WERI-Rb-1 (cell line): ENCODE data around the gene LCTL.

Source experiments
- DNase-seq: peaks from one replicate; pipeline ENCODE4 v3.0.0-alpha.2; 2020
- H3K27ac ChIP-seq: fragments of 250-450 bp; sonication (Bioruptor Pico); 2 replicates; pipeline ENCODE4 v1.5.1; 2020; ENCODE audit warnings: mild to moderate bottlenecking, moderate library complexity
- H3K27me3 ChIP-seq: fragments of 250-450 bp; sonication (Bioruptor Pico); 2 replicates; pipeline ENCODE4 v1.5.1; 2021; ENCODE audit warnings: mild to moderate bottlenecking, low read depth, moderate library complexity; ENCODE audit not compliant: insufficient read depth, severe bottlenecking
- H3K36me3 ChIP-seq: fragments of 250-450 bp; sonication (Bioruptor Pico); 2 replicates; pipeline ENCODE4 v1.5.1; 2020; ENCODE audit warnings: mild to moderate bottlenecking, moderate library complexity
- H3K4me3 ChIP-seq: 2 replicates; pipeline ENCODE4 v1.5.1; 2011; ENCODE audit warnings: low read depth, mild to moderate bottlenecking, control low read depth, low read length
- H3K9me3 ChIP-seq: fragments of 250-450 bp; sonication (Bioruptor Pico); 2 replicates; pipeline ENCODE4 v1.5.1; 2021; ENCODE audit warnings: mild to moderate bottlenecking, moderate library complexity; ENCODE audit not compliant: severe bottlenecking
- TF ChIP-seq, protein P1 (sequence below): IDR thresholded peaks from 2 replicates; pipeline ENCODE4 v1.5.1; 2011; ENCODE audit warnings: low read depth, mild to moderate bottlenecking, control low read depth, inconsistent platforms, low read length

Gene LCTL

DNA sequence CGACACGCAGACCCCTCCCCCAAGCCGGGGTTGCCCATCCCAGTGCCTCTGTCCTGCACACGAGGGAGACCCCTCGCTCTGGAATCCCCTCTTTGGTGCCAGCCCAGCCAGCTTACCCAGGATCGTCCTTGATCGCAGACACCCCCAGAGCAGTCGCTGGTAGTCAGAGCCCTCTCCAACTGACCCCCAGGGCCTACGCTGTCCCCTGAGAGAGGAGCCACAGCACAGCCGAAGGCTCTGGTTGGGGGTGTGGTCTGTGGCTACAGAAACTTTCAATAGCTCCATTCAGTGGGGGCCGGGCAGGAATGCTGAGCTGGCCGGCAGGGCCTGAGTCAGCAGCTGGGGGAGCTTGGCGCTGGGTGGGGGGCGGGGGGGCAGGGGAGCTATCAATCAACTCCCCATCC, at the start of gene LCTL:
LCTL (minus strand) TSS at position 258 of the 404 bp plus-strand sequence. CDS start 633 bp downstream, outside the sequence.
- H3K27me3 ChIP-seq: no peaks in the 10 kb centered on the region
- TF ChIP-seq, protein P1, sequence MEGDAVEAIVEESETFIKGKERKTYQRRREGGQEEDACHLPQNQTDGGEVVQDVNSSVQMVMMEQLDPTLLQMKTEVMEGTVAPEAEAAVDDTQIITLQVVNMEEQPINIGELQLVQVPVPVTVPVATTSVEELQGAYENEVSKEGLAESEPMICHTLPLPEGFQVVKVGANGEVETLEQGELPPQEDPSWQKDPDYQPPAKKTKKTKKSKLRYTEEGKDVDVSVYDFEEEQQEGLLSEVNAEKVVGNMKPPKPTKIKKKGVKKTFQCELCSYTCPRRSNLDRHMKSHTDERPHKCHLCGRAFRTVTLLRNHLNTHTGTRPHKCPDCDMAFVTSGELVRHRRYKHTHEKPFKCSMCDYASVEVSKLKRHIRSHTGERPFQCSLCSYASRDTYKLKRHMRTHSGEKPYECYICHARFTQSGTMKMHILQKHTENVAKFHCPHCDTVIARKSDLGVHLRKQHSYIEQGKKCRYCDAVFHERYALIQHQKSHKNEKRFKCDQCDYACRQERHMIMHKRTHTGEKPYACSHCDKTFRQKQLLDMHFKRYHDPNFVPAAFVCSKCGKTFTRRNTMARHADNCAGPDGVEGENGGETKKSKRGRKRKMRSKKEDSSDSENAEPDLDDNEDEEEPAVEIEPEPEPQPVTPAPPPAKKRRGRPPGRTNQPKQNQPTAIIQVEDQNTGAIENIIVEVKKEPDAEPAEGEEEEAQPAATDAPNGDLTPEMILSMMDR: no peak
- no peak within 1 kb of the TSS for H3K27ac ChIP-seq
- H3K4me3 ChIP-seq: no peak within 1 kb of the TSS
- DNase-seq: no peak
- no peaks in the 10 kb centered on the region for H3K9me3 ChIP-seq
- H3K36me3 ChIP-seq: no peaks in the 10 kb centered on the region

DNA sequence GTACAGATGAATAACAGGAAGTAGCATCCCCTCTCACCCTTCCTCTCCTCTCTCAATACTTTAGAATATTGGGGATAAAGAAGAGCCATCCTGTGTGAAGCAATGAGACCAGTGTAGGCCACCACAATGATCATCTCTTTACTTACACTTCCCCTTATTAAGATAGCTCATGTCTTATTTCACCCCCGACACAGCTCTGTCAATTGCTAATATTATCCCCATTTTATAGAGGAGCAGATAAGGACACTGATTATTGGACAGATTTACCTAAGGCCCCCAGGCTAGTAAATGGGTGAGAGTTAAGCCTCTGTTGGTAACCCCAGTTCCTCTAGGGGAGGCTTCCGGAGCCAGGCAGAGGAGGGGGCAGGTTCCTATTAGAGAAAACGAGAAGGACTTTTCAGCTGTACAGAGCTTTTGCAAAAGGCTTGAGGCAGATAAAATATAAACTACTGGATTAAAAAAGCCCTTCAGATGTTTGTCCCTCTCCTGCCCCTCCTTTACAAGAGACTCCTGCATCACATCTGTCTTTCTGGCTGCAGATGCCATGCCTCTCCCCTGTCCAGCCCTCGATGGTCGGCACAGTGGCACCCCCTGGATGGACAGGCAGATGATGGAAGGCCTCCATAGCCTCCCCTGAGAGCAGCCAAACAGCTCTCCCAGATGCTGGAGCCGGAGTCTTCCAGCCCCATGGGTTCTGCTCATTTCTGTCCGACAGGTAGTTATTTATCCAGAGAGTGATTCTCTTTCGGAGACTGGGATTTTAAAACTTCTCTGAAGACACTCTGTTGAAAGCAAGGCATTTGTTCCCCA, 49.4 kb upstream of the LCTL start:
- TF ChIP-seq, protein P1: no peak
- Histone ChIP-seq H3K27me3 (no peaks in the 10 kb centered on the region), H3K9me3 (no peaks in the 10 kb centered on the region), H3K27ac (no peak overlapping the region), H3K36me3 (no peaks in the 10 kb centered on the region), H3K4me3 (no peak overlapping the region)
- DNase-seq: no peak

DNA sequence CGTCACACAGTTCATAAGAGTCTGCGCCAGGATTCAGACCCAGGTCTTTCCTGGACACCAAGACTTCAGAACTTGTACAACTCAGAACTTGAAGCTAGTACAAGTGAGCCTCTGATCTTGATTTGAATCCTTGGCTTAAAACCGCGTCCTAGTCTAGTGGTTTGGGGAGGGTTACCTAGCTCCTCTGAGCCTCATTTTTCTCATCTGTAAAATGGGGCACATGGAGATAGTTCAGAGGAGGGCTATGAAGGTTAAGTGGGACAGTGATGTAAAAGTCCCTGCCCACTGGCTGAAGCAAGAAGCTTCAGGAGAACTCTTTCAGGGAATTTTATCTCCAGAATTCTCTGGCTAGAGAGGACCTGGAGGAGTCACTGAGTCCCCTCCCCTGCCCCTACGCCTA, 48.7 kb upstream of the LCTL start:
- DNase-seq: no peak
- Histone ChIP-seq H3K27ac (no peak overlapping the region), H3K27me3 (no peaks in the 10 kb centered on the region), H3K4me3 (no peak overlapping the region), H3K9me3 (no peaks in the 10 kb centered on the region), H3K36me3 (no peaks in the 10 kb centered on the region)
- TF ChIP-seq, protein P1: no peak

- DNase-seq: no peak
- H3K27me3 ChIP-seq: no peaks in the 10 kb centered on the region
- no peaks in the 10 kb centered on the region for H3K36me3 ChIP-seq
- H3K4me3 ChIP-seq: no peak overlapping the region
- H3K27ac ChIP-seq: no peak overlapping the region
- no peaks in the 10 kb centered on the region for H3K9me3 ChIP-seq
- TF ChIP-seq, protein P1: no peak
Observed at GRCh38 chr15:66613743-66614142, 47.9 kb upstream of the LCTL start.

- no peak for DNase-seq
- TF ChIP-seq, protein P1: no peak
- no peaks in the 10 kb centered on the region for H3K27me3 ChIP-seq
- no peaks in the 10 kb centered on the region for H3K36me3 ChIP-seq
- H3K27ac ChIP-seq: no peak overlapping the region
- H3K9me3 ChIP-seq: no peaks in the 10 kb centered on the region
- H3K4me3 ChIP-seq: no peak overlapping the region
Observed at GRCh38 chr15:66611257-66612053, 45.7 kb upstream of the LCTL start.
